Fibroblast of villous mesenchyme (primary cell): ENCODE measurements around the gene PLD4. TPM values are rescaled to one million over a fixed set of nuclear protein-coding genes. Genes with fewer than 3 reads are reported as not detected.
"Not testable (repeated sequence)": the region's sequence is repeated elsewhere in the genome, so short reads cannot be mapped to it uniquely, and the experiment has no call there.

Source experiments
- DNase-seq: peaks from one replicate; pipeline ENCODE4 v3.0.0-alpha.2; 2010; ENCODE audit warnings: low read depth
- H3K4me3 ChIP-seq: 2 replicates; pipeline ENCODE4 v1.5.1; 2011; ENCODE audit warnings: low read depth, mild to moderate bottlenecking, low read length
- CTCF ChIP-seq: IDR thresholded peaks from 2 replicates; pipeline ENCODE4 v1.5.1; 2012; ENCODE audit warnings: low read depth, mild to moderate bottlenecking, low read length; ENCODE audit not compliant: insufficient read depth
- total RNA-seq: library from RNA; depleted of rRNA; stranded (reverse); fragments of >200 nt; gene quantifications from 2 replicates; pipeline ENCODE4 v1.2.3, GENCODE V29; 2012

The PLD4 gene
- total RNA-seq, 1 donor = not detected

GRCh38 chr14:104942586-104942985 is 17.9 kb downstream of the PLD4 start:
- H3K4me3 ChIP-seq = no peak overlapping the region
- DNase-seq = no peak
- TF ChIP-seq CTCF = no peak

DNA sequence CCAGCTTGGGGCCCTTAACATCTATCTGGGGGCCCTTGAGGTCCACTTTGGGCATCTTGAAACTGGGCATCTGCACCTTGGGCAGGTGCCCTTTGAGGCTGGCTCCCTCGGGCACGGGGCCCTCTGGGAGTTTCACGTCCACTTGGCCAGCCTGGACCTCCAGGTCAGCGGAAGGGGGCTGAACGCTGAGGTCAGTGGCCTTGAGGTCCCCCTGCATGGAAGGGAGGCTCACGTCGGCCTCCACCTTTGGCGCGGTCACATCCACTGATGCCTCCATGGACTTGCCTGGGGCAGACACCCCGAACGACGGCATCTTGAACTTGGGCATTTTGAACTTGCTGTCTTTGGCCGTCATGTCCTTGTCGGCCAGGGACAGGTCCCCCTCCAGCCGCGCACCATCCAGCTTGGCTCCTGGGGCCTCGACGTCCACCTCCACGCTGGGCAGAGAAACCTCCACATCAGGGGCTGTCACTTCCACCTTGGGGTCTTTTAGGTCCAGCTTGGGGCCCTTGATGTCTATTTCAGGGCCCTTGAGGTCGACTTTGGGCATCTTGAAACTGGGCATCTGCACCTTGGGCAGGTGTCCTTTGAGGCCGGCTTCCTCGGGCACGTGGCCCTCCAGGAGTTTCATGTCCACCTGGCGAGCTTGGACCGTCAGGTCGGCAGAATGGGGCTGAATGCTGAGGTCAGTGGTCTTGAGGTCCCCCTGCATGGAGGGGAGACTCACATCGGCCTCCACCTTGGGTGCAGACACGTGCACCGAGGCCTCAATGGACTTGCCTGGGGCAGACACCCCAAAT is 18.7 kb downstream of the PLD4 start:
- not testable (repeated sequence) for H3K4me3 ChIP-seq, DNase-seq

DNA sequence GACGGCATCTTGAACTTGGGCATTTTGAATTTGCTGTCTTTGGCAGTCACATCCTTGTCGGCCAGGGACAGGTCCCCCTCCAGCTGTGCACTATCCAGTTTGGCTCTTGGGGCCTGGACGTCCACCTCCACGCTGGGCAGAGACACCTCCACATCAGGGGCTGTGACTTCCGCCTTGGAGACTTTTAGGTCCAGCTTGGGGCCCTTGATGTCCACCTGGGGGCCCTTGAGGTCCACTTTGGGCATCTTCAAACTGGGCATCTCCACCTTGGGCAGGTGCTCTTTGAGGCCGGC is 19.3 kb downstream of the PLD4 start:
- DNase-seq = not testable (repeated sequence)

DNA sequence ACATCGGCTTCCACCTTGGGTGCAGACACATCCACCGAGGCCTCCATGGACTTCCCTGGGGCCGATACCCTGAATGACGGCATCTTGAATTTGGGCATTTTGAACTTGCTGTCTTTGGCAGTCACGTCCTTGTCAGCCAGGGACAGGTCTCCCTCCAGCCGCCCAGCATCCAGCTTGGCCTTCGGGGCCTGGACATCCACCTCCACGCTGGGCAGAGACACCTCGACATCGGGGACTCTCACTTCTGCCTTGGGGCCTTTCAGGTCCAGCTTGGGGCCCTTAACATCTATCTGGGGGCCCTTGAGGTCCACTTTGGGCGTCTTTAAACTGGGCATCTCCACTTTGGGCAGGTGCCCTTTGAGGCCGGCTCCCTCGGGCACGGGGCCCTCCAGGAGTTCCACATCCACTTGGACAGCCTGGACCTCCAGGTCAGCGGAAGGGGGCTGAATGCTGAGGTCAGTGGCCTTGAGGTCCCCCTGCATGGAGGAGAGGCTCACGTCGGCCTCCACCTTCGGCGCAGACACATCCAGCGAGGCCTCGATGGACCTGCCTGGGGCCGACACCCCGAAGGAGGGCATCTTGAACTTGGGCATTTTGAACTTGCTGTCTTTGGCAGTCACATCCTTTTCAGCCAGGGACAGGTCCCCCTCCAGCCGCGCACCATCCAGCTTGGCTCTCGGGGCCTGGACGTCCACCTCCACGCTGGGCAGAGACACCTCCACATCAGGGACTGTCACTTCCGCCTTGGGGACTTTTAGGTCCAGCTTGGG is 19.9 kb downstream of the PLD4 start:
- not testable (repeated sequence) for DNase-seq, H3K4me3 ChIP-seq

More for the DNA sequence above, 19.3 kb downstream of the PLD4 start:
- H3K4me3 ChIP-seq = not testable (repeated sequence)

- not testable (repeated sequence) for H3K4me3 ChIP-seq
Measured at GRCh38 chr14:104945266-104945665, 20.6 kb downstream of the PLD4 start.

DNA sequence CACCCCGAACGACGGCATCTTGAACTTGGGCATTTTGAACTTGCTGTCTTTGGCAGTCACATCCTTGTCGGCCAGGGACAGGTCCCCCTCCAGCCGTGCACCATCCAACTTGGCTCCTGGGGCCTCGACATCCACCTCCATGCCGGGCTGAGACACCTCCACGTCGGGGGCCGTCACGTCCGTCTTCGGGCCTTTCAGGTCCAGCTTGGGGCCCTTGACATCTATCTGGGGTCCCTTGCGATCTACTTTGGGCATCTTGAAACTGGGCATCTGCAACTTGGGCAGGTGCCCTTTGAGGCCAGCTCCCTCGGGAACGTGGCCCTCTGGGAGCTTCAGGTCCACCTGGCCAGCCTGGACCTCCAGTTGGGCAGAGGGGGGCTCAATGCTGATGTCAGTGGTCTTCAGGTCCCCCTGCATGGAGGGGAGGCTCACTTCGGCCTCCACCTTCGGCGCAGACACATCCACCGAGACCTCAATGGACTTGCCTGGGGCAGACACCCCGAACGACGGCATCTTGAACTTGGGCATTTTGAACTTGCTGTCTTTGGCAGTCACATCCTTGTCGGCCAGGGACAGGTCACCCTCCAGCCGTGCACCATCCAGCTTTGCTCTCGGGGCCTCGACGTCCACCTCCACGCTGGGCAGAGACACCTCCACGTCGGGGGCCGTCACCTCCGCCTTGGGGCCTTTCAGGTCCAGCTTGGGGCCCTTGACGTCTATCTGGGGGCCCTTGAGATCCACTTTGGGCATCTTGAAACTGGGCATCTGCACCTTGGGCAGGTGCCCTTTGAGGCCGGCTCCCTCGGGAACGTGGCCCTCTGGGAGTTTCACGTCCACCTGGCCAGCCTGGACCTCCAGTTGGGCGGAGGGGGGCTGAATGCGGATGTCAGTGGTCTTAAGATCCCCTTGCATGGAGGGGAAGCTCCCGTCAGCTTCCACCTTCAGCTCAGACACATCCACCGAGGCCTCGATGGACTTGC is 21.6 kb downstream of the PLD4 start:
- DNase-seq, H3K4me3 ChIP-seq: not testable (repeated sequence)

More at GRCh38 chr14:104945266-104945665, 20.6 kb downstream of the PLD4 start:
- not testable (repeated sequence) for DNase-seq

GRCh38 chr14:104947201-104947600 is 22.5 kb downstream of the PLD4 start:
- H3K4me3 ChIP-seq, DNase-seq: not testable (repeated sequence)

- H3K4me3 ChIP-seq = not testable (repeated sequence)
Measured at GRCh38 chr14:104947881-104948735, 23.4 kb downstream of the PLD4 start.

GRCh38 chr14:104948736-104949031 is 24.0 kb downstream of the PLD4 start:
- H3K4me3 ChIP-seq = no peak overlapping the region
- DNase-seq = no peak
- TF ChIP-seq CTCF = no peak

More at GRCh38 chr14:104947881-104948735, 23.4 kb downstream of the PLD4 start:
- DNase-seq = not testable (repeated sequence)

DNA sequence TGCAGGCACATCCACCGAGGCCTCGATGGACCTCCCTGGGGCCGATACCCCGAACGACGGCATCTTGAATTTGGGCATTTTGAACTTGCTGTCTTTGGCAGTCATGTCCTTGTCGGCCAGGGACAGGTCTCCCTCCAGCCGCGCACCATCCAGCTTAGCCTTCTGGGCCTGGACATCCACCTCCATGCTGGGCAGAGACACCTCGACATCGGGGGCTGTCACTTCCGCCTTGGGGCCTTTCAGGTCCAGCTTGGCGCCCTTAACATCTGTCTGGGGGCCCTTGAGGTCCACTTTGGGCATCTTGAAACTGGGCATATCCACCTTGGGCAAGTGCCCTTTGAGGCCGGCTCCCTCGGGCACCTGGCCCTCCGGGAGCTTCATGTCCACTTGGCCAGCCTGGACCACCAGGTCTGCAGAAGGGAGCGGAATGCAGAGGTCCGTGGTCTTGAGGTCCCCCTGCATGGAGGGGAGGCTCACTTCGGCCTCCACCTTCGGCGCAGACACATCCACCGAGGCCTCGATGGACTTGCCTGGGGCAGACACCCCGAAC is 24.8 kb downstream of the PLD4 start:
- H3K4me3 ChIP-seq, DNase-seq: not testable (repeated sequence)
